Posterior vena cava (tissue), 2 donors: ENCODE results near the gene COPZ1. TPM values are rescaled to one million over a fixed set of nuclear protein-coding genes. Genes with fewer than 3 reads are reported as not detected.
"Not testable (repeated sequence)": the region's sequence is repeated elsewhere in the genome, so short reads cannot be mapped to it uniquely, and the experiment has no call there.

Source experiments
- DNase-seq: peaks from one replicate; pipeline ENCODE4 v3.0.0-alpha.2; 2020; ENCODE audit warnings: low spot score
- intact Hi-C, 2 donors: fragments of 100-400 bp; cut with DNase I; formaldehyde crosslinking; loops; one replicate each; pipeline versions ENCODE4 v1.14.1 to v1.14.2; 2022 to 2023
- long read RNA-seq, 2 donors: library from polyadenylated mRNA; unstranded; transcript quantifications; one replicate each; pipeline ENCODE4 v2.0.0, GENCODE V29; 2020 to 2021
- total RNA-seq, 2 donors: library from RNA; stranded (reverse); fragmentation: NEBNext Ultra II Directional; extraction: Animal tissue kit (Norgen Biotek cat#: 25700); gene quantifications; one replicate each; pipeline ENCODE4 v1.2.1, GENCODE V29; 2021
- donor health status: DM: yes; HTN: yes; CAD: no.
- donor health status: DM: yes; HTN: yes; CAD: no.

Gene COPZ1, protein sequence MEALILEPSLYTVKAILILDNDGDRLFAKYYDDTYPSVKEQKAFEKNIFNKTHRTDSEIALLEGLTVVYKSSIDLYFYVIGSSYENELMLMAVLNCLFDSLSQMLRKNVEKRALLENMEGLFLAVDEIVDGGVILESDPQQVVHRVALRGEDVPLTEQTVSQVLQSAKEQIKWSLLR
- total RNA-seq = 10 to 100 TPM; 80.2 to 80.6 TPM
- long read RNA-seq, donor 1, transcript COPZ1-201 (9 exons, 1,897 nt) = major isoform, 10 of 16 reads
- long read RNA-seq, donor 1, partial matches to known transcripts = 1 of 16 reads
- long read RNA-seq, donor 1, other reads (novel, unspliced or antisense) = 3 of 16 reads
- long read RNA-seq, donor 2, transcript COPZ1-201 (9 exons, 1,897 nt) = major isoform, 86 of 111 reads
- long read RNA-seq, donor 2, partial matches to known transcripts = 10 of 111 reads
- long read RNA-seq, donor 2, other reads (novel, unspliced or antisense) = 9 of 111 reads

DNA sequence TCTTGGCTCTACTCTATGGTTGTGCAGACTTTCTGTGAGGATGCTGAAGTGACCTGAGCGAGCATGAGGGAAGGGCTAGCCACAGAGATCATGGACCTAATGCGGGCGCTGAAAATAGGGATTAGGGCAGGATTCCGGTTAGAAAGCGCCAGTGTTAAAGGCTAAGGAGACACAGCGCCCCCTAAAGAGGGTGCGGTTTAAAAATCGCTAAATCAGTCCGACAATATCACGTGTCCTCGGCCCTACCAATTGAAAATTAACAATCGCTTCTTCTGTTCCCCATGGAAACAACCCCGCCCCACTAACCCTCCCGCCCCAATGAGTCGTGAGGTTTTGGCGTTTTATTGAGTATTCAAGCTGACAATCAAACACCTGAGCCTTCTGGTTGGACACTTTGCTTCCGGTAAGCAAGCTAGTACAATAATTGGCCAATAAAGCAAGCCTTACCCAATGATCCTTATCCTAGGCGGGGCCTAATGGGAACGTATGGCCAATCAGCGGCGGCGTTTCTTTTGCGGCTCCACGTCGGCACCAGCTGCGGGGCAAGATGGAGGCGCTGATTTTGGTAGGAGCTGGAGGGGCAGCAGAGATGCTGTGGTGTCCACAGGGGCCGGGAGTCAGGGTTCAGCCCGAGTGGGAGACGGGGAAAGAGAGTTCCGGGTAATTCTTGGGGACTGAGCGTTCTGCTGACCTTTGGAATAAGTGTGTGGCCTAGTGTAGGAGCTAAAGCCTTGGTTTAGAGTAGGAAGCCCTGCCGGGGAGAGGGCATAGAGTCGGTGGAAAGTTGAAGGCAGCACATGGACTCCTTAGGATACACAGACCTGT is at the start of gene COPZ1:
Gene COPZ1 (plus strand): TSS at position 515 of the 825 bp plus-strand sequence. CDS start 33 bp downstream, at position 548.
- peak; percentile 98 for DNase-seq
- intact Hi-C loops = loop anchor here in 1 of 2 donors (5.0 kb wide), 1 partner anchor 688 kb away; no protein-coding TSS in a partner anchor

DNA sequence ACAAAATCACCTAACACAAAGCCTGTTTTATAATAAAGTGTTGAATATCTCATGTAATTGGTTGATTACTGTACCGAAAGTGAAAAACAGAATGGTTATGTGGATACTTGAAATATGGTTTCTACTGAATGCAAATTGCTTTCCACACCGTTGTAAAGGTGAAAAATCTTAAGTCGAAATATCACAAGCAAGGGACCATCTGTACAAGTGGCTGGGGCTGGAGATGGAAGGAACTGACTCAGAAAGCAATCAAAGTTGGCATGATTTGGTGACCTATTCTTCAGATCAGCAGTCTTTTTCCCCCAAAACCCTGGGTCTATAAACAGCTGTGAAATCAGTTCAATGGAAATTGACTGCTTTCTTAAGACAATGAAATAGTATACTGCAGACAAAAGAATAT is 48.6 kb upstream of the COPZ1 start:
- no peak for DNase-seq
- intact Hi-C loops = no loop called here

DNA sequence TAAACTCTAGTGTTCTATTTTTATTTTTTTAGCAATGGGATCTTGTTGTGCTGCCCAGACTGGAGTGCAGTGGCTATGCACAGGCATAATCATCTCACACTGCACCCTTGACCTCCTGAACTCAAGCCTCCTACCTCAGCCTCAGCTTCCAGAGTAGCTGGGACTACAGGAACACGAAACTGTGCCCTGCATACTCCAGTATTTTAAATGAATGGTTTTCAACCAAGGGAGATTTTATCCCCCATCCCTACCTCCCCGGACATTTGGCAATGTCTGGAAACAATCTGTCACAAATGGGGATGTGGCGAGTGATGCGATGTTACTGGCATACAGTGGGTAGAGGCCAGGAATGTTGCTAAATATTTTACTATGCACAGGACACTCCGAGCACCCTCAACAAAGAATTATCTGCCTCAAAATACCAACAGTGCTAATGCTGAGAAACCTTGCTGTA is 47.1 kb upstream of the COPZ1 start:
- intact Hi-C loops = no loop called here
- DNase-seq = no peak

GRCh38 chr12:54279227-54279631 is 45.7 kb upstream of the COPZ1 start:
- intact Hi-C loops = no loop called here
- DNase-seq = no peak

- peak; percentile 100 for DNase-seq
- intact Hi-C loops = no loop called here
These were observed 45.1 kb upstream of the COPZ1 start, which contains the start of gene CBX5 for GRCh38 chr12:54279632-54280467. CBX5 (minus strand) TSS chr12:54280122; CDS start chr12:54257650, 22,472 bp downstream.

- intact Hi-C loops = no loop called here
- DNase-seq = peak; percentile 97
These were observed 44.3 kb upstream of the COPZ1 start, which contains the start of gene HNRNPA1 for GRCh38 chr12:54280468-54281260. HNRNPA1 (plus strand) TSS chr12:54280726; CDS start chr12:54280808, 82 bp downstream.

- DNase-seq = not testable (repeated sequence)
These were observed 43.7 kb upstream of the COPZ1 start for GRCh38 chr12:54281261-54281638.

GRCh38 chr12:54281694-54282093 is 43.2 kb upstream of the COPZ1 start:
- DNase-seq = not testable (repeated sequence)
- intact Hi-C loops = loop anchor here in 1 of 2 donors (2.0 kb wide), 1 partner anchor 49 kb away; no protein-coding TSS in a partner anchor

More at GRCh38 chr12:54281261-54281638, 43.7 kb upstream of the COPZ1 start:
- intact Hi-C loops = not testable (repeated sequence)

DNA sequence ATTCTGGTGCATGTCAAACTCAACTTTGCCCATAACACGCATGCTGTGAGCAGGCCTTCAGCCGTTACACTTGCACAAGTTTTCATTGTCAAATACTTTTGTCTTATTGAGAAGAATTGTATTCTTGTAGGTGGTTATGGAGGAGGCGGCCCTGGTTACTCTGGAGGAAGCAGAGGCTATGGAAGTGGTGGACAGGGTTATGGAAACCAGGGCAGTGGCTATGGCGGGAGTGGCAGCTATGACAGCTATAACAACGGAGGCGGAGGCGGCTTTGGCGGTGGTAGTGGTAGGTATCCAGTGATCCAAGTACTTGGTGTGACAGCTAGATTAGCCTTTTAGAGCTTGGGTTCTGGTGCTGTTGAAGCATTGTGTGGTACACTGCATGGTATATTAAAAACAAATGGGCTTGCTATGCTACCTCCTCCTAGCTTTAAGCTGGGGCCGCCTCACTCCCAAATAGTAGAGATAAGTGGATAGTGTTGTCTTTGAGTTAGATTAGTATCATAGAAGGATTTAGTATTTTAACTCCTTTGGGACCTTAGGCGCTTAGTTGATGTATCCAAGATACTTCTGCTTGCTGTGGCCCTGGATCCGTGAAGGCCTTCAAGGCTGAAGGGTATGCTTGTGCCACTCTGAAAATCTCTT is 41.9 kb upstream of the COPZ1 start:
- intact Hi-C loops = loop anchor here in 1 of 2 donors (2.0 kb wide), 1 partner anchor 48 kb away; no protein-coding TSS in a partner anchor

GRCh38 chr12:54284070-54284780 is 40.7 kb upstream of the COPZ1 start:
- DNase-seq, intact Hi-C loops: not testable (repeated sequence)

More for the DNA sequence above, 41.9 kb upstream of the COPZ1 start:
- DNase-seq = no peak

- intact Hi-C loops = no loop called here
- DNase-seq = no peak
These were observed 39.5 kb upstream of the COPZ1 start for GRCh38 chr12:54285150-54286041.

DNA sequence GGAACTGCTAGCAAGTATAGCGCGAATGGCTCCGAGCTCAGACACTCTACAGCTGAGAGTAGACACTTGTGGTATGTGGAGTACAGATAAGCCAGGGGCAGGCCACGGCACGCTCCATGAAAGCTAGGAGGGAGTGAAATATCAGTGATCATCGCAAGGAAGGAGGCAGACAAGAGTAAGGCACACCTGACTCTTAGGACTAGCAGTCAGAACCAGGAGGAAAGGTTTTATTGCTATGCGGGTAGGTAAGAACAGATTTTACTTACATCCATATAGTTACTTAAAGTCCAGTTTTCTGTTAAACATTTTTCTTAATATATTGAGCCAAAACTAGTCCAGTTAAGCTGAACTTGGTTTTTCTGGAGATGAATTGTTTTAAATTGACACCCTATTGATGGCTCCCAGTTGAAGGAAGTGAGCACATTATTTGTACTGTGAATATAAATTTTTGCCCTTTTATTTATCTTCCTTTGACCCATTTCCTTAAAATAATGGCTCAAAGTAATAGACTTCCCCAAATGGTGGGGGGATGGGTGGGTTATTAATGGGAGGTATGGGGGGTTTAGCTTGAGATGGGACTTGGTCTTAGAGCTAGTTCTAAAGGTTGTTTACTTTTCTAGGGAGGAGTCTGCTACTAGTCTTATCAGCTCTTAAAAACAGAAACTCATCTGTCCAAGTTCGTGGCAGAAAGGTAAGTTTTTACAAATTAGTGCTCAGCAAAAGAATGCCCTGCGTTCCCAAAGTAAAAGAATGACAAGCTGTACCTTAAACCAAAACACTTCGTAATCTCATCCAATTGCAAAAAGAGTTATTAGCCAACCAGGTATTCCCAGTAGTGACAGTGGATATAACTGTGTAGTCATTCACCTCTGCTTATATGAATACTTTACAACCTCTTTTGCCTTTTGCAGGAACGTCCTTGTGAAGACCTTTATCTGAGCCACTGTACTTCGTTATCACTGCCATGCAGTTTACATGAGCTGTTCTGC is 38.6 kb upstream of the COPZ1 start:
- no peak for DNase-seq
- intact Hi-C loops = no loop called here

DNA sequence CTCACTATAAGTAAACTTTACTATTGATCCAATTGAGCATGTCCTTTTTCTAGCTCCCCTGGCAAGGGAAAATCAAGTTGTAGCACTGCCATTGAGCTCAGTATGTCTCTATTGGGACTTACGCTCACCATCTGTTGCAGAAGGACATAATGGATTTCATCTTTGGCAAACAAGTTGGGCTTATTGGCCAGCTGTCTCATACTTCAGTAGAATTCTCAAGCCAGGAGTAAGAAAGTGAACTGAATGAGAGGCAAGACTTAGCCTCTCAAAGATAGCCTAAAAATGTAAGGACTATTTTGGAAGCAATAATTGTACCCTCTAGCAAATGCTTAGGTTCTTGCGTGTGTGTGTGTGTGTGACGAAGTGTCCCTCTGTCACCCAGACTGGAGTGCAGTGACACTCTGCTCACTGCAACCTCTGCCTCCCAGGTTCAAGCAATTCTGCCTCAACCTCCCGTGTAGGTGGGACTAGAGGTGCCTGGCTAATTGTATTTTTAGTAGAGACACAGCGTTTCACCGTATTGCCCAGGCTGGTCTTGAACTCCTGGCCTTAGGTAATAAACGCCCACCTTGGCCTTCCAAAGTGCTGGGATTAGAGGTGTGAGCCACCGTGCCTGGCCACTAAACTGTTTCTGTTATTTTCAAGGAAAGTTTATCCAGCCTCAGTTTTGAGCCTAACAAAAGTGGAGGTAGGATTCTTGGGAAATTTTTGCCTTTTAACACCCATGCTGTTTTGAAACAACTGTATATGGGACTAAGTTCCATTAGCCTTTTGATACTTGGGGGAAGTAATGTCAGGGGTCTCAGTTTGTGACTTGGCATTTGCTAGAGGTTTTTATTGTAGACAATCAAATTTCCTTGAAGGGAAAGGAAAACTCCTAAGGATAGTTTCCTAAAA is 37.4 kb upstream of the COPZ1 start:
- intact Hi-C loops = no loop called here

More for the DNA sequence above, 37.4 kb upstream of the COPZ1 start:
- no peak for DNase-seq
